ENCODE data around the gene COL21A1.

COL21A1 gene

GRCh38 chr6:56288347-56288746 is 41.0 kb upstream of the COL21A1 start:
- TF ChIP-seq, protein P1, sequence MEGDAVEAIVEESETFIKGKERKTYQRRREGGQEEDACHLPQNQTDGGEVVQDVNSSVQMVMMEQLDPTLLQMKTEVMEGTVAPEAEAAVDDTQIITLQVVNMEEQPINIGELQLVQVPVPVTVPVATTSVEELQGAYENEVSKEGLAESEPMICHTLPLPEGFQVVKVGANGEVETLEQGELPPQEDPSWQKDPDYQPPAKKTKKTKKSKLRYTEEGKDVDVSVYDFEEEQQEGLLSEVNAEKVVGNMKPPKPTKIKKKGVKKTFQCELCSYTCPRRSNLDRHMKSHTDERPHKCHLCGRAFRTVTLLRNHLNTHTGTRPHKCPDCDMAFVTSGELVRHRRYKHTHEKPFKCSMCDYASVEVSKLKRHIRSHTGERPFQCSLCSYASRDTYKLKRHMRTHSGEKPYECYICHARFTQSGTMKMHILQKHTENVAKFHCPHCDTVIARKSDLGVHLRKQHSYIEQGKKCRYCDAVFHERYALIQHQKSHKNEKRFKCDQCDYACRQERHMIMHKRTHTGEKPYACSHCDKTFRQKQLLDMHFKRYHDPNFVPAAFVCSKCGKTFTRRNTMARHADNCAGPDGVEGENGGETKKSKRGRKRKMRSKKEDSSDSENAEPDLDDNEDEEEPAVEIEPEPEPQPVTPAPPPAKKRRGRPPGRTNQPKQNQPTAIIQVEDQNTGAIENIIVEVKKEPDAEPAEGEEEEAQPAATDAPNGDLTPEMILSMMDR (IDR thresholded peaks at IDR 0.05; ENCODE audit: insufficient read depth, low read length, missing control alignments), result no peak
- POLR2A ChIA-PET, result no interaction called here
- DNase-seq (ENCODE audit: low read depth, low spot score), result no peak
- CTCF ChIA-PET, result interaction anchor here (0.7 to 5.4 kb wide), 3 partner anchors 8 to 844 kb away, joined by 3 to 44 read pairs (median 3); no protein-coding TSS in a partner anchor
- no peak overlapping the region for H3K4me3 ChIP-seq (ENCODE audit: low read depth, low read length)

DNA sequence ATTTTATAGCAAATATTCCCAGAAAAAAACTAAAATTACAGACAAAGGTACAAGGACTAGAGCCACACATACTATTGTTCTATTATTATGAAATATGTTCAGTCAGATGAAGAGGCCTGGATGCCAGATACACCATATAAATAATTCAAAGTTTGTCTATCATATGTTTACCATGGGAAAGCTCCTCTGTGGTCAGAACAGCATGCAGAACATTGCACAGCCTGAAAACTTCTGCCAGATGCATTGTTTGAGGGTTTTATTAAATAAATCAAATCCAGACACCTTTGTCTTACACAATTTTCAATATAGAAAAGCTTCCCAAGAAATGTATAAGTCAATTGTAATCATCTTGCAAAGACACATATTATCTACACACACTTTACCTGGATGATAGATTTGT is 35.0 kb upstream of the COL21A1 start:
- CTCF ChIA-PET, result interaction anchor here (5.1 kb wide), 1 partner anchor 9 kb away, joined by 44 read pairs; no protein-coding TSS in a partner anchor
- POLR2A ChIA-PET, result no interaction called here
- TF ChIP-seq, protein P1 (IDR thresholded peaks at IDR 0.05; ENCODE audit: insufficient read depth, low read length, missing control alignments), result no peak
- no peak overlapping the region for H3K4me3 ChIP-seq (ENCODE audit: low read depth, low read length)
- DNase-seq (ENCODE audit: low read depth, low spot score), result no peak

GRCh38 chr6:56280126-56280525 is 32.7 kb upstream of the COL21A1 start:
- H3K4me3 ChIP-seq (ENCODE audit: low read depth, low read length), result no peak overlapping the region
- no peak for DNase-seq (ENCODE audit: low read depth, low spot score)
- TF ChIP-seq, protein P1 (IDR thresholded peaks at IDR 0.05; ENCODE audit: insufficient read depth, low read length, missing control alignments), result no peak
- CTCF ChIA-PET, result interaction anchor here (5.1 kb wide), 1 partner anchor 11 kb away, joined by 44 read pairs; no protein-coding TSS in a partner anchor
- POLR2A ChIA-PET, result no interaction called here

DNA sequence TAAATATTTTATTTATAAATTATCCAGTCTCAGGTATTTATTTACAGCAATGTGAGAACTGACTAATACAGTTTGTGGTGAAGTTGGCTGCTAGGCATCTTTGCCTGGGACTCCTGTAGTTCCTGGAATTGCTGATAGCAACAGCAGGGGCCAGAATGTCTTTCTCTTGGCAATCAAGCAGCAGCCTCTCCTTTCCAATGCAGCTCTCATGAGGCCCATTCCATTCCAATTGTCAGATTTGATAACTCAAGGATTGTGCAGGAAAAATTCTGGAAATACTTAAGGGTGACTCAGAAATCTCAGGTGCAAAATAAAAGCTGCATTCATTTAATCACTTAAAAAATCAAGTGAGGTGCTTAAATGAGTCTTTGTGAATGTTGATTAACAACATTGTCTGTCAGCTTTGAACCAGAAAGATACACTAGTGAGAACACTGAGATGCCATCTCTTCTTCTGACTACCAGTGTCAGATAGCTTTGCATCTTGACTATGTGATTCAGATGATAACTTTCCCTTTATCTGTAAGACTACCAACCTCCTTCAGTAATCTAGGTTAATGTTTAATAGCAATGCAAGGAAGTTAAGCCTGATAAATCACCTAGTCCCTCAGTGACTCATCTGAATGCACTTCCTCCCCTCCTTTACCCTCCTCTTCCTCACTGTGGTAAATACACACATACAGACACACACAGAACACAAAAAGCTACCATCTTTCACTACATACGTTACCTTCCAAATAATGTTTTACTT is 32.1 kb upstream of the COL21A1 start:
- H3K4me3 ChIP-seq (ENCODE audit: low read depth, low read length), result no peak overlapping the region
- CTCF ChIA-PET, result interaction anchor here (5.1 kb wide), 1 partner anchor 12 kb away, joined by 44 read pairs; no protein-coding TSS in a partner anchor
- DNase-seq (ENCODE audit: low read depth, low spot score), result no peak
- TF ChIP-seq, protein P1 (IDR thresholded peaks at IDR 0.05; ENCODE audit: insufficient read depth, low read length, missing control alignments), result no peak
- POLR2A ChIA-PET, result no interaction called here

- ChIA-PET CTCF (interaction anchor here (5.1 kb wide), 1 partner anchor 13 kb away, joined by 44 read pairs; no protein-coding TSS in a partner anchor), POLR2A (no interaction called here)
- H3K4me3 ChIP-seq (ENCODE audit: low read depth, low read length), result no peak overlapping the region
- TF ChIP-seq, protein P1 (IDR thresholded peaks at IDR 0.05; ENCODE audit: insufficient read depth, low read length, missing control alignments), result no peak
- no peak for DNase-seq (ENCODE audit: low read depth, low spot score)
Measured at GRCh38 chr6:56278171-56278591, 30.8 kb upstream of the COL21A1 start.

DNA sequence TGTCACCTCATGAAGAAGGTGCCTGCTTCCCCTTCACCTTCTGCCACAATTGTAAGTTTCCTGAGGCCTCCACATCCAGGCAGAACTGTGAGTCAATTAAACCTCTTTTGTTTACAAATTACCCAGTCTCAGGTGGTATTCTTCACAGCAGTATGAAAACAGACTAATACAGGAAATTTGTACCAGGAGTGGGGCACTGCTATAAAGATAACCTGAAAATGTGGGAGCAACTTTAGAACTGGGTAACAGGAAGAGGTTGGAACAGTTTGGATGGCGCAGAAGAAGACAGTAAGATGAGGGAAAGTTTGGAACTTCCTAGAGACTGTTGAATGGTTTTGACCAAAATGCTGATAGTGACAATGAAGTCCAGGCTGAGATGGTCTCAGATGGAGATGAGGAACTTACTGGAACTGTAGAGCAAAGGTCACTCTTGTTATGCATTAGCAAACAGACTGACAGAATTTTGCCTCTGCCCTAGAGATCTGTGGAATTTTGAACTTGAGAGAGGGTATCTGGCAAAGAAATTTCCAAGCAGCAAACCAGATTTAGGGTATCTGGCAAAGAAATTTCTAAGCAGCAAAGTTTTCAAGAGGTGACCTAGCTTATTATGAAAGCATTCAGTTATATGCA is 23.5 kb upstream of the COL21A1 start:
- TF ChIP-seq, protein P1 (IDR thresholded peaks at IDR 0.05; ENCODE audit: insufficient read depth, low read length, missing control alignments), result no peak
- ChIA-PET POLR2A (no interaction called here), CTCF (interaction anchor here (1.3 kb wide), 1 partner anchor 21 kb away, joined by 4 read pairs; no protein-coding TSS in a partner anchor)
- H3K4me3 ChIP-seq (ENCODE audit: low read depth, low read length), result no peak overlapping the region
- DNase-seq (ENCODE audit: low read depth, low spot score), result no peak
